Spleen (tissue), 11 donors: ENCODE measurements around the gene ITGB8. TPM values are rescaled to one million over a fixed set of nuclear protein-coding genes. Genes with fewer than 3 reads are reported as not detected.

Source experiments
- DNase-seq: peaks from one replicate; pipeline ENCODE4 v3.0.0-alpha.2; 2020
- H3K27ac ChIP-seq, 8 donors: fragments of 200-600 bp; sonication (generic) in 7 of 8; 1 replicate in 4 of 8; 2 replicates in 4 of 8; pipeline versions ENCODE4 v1.5.0 to v1.8.0; 2016 to 2021; ENCODE audit warnings: inconsistent platforms in 4 of 8, mild to moderate bottlenecking in 4 of 8, moderate library complexity in 1 of 8
- H3K27me3 ChIP-seq, 7 donors: fragments of 200-600 bp; sonication (generic) in 6 of 7; replicated peaks in 1 of 7; 1 replicate in 4 of 7; 2 replicates in 3 of 7; pipeline versions ENCODE4 v1.5.0 to v1.8.0; 2016 to 2021; ENCODE audit warnings: inconsistent platforms in 3 of 7, mild to moderate bottlenecking in 1 of 7
- H3K36me3 ChIP-seq, 6 donors: fragments of 200-600 bp; sonication (generic) in 5 of 6; 1 replicate in 4 of 6; 2 replicates in 2 of 6; pipeline versions ENCODE4 v1.5.0 to v1.8.0; 2016 to 2021; ENCODE audit warnings: inconsistent platforms in 2 of 6
- H3K4me1 ChIP-seq, 6 donors: fragments of 200-600 bp; sonication (generic) in 5 of 6; 1 replicate in 3 of 6; 2 replicates in 3 of 6; pipeline versions ENCODE4 v1.5.0 to v1.8.0; 2016 to 2021; ENCODE audit warnings: inconsistent platforms in 3 of 6
- H3K4me3 ChIP-seq, 8 donors: fragments of 200-600 bp; sonication (generic) in 7 of 8; 1 replicate in 4 of 8; 2 replicates in 4 of 8; pipeline versions ENCODE4 v1.5.0 to v1.8.0; 2016 to 2021; ENCODE audit warnings: inconsistent platforms in 4 of 8, mild to moderate bottlenecking in 4 of 8, moderate library complexity in 2 of 8
- H3K9me3 ChIP-seq, 8 donors: fragments of 200-600 bp; sonication (generic) in 7 of 8; 1 replicate in 4 of 8; 2 replicates in 4 of 8; pipeline versions ENCODE4 v1.5.0 to v1.8.0; 2016 to 2021; ENCODE audit warnings: inconsistent platforms in 4 of 8
- POLR2A ChIP-seq, 3 donors: fragments of 450-650 bp; IDR thresholded peaks; one replicate each; pipeline ENCODE4 v1.5.1; 2017; ENCODE audit warnings: antibody characterized with exemption in 3 of 3, mild to moderate bottlenecking in 1 of 3
- POLR2AphosphoS5 ChIP-seq, 3 donors: sonication (generic); formaldehyde crosslinking; IDR thresholded peaks; one replicate each; pipeline ENCODE4 v1.5.1; 2017; ENCODE audit warnings: antibody characterized with exemption in 3 of 3
- WGBS, 5 donors: extraction: QIAGEN DNeasy Blood & Tissue Kit in 3 of 5; methylation state at CpG; one replicate each; pipeline versions ENCODE4 v1.1.5 to v1.1.7; 2013 to 2018; 5-methylcytosine and 5-hydroxymethylcytosine counted together
- intact Hi-C: fragments of 100-400 bp; cut with DNase I; formaldehyde crosslinking; loops from one replicate; pipeline ENCODE4 v1.15.0; 2023; ENCODE audit warnings: low total_unique reads
- polyA plus RNA-seq, 3 donors: library from polyadenylated mRNA; stranded (reverse); fragments of 200-250 nt; gene quantifications; one replicate each; pipeline ENCODE4 v1.2.1, GENCODE V29; 2013
- total RNA-seq, 7 donors: library from RNA; depleted of rRNA in 3 of 7; stranded (reverse); fragments of >200 nt in 3 of 7; fragmentation: NEBNext Ultra II Directional in 4 of 7; extraction: Animal tissue kit (Norgen Biotek cat#: 25700) in 4 of 7; gene quantifications; one replicate each; pipeline versions ENCODE4 v1.1.0 to v1.2.1, GENCODE V29; 2016 to 2021
- TF ChIP-seq, protein P1 (sequence below), 11 experiments: fragments of 200-600 bp in 7 of 11; fragments of 450-650 bp in 4 of 11; sonication (generic) in 4 of 11; IDR thresholded peaks in 8 of 11; conservative IDR thresholded peaks in 3 of 11; 1 replicate in 7 of 11; 2 replicates in 4 of 11; pipeline versions ENCODE4 v1.4.0 to v1.8.0; 2016 to 2021; ENCODE audit warnings: antibody characterized with exemption in 11 of 11, inconsistent platforms in 4 of 11, mild to moderate bottlenecking in 1 of 11
- donor health status: healthy with polysubstance abuse.
- donor health status: DM: no; HTN: no; CAD: no; lungs with moderate emphysema.
- donor health status: DM: no; HTN: no; CAD: no.
- donor health status: Bipolar disorder and iron deficiency.
- donor health status: healthy.
- donor health status: DM: no; HTN: no; CAD: no.
- donor health status: DM: yes; HTN: yes; CAD: no.

Gene ITGB8
- total and polyA plus RNA-seq, 10 donors, result 0.11 to 1.1 (median 0.28) TPM

GRCh38 chr7:20407585-20408466 is 77.1 kb downstream of the ITGB8 start:
- Histone ChIP-seq H3K36me3 (no peaks in the 10 kb centered on the region), H3K4me1 (peaks cover 0 to 3% (median 0%) of the 10 kb centered on the region in 6 donors), H3K4me3 (no peak overlapping the region), H3K9me3 (no peaks in the 10 kb centered on the region), H3K27ac (no peak overlapping the region), H3K27me3 (peaks cover 0 to 12% (median 0%) of the 10 kb centered on the region in 7 donors)
- no peak for TF ChIP-seq POLR2A (IDR thresholded peaks at IDR 0.05)
- TF ChIP-seq, protein P1, sequence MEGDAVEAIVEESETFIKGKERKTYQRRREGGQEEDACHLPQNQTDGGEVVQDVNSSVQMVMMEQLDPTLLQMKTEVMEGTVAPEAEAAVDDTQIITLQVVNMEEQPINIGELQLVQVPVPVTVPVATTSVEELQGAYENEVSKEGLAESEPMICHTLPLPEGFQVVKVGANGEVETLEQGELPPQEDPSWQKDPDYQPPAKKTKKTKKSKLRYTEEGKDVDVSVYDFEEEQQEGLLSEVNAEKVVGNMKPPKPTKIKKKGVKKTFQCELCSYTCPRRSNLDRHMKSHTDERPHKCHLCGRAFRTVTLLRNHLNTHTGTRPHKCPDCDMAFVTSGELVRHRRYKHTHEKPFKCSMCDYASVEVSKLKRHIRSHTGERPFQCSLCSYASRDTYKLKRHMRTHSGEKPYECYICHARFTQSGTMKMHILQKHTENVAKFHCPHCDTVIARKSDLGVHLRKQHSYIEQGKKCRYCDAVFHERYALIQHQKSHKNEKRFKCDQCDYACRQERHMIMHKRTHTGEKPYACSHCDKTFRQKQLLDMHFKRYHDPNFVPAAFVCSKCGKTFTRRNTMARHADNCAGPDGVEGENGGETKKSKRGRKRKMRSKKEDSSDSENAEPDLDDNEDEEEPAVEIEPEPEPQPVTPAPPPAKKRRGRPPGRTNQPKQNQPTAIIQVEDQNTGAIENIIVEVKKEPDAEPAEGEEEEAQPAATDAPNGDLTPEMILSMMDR (IDR thresholded peaks at IDR 0.05 in 8 of 11, conservative IDR thresholded peaks at IDR 0.05 in 3 of 11), result no peak
- no peak for TF ChIP-seq POLR2AphosphoS5 (IDR thresholded peaks at IDR 0.05)
- intact Hi-C loops, result no loop called here
- 45 to 64% (median 55%) methylated on average over 5 of the region's 5 CpGs for WGBS, 5 donors
- no peak for DNase-seq

GRCh38 chr7:20408467-20408826 is 77.7 kb downstream of the ITGB8 start:
- DNase-seq, result no peak
- Histone ChIP-seq H3K27ac (no peak overlapping the region), H3K4me3 (no peak overlapping the region), H3K9me3 (no peaks in the 10 kb centered on the region), H3K36me3 (no peaks in the 10 kb centered on the region), H3K27me3 (peaks cover 0 to 12% (median 0%) of the 10 kb centered on the region in 7 donors), H3K4me1 (peaks cover 0 to 3% (median 0%) of the 10 kb centered on the region in 6 donors)
- intact Hi-C loops, result no loop called here
- TF ChIP-seq, protein P1 (IDR thresholded peaks at IDR 0.05 in 8 of 11, conservative IDR thresholded peaks at IDR 0.05 in 3 of 11), result no peak
- TF ChIP-seq POLR2A (IDR thresholded peaks at IDR 0.05) (no peak), POLR2AphosphoS5 (IDR thresholded peaks at IDR 0.05) (no peak)
- WGBS, 5 donors, result 71 to 93% (median 83%) methylated on average over 2 of the region's 2 CpGs

GRCh38 chr7:20409961-20410360 is 79.3 kb downstream of the ITGB8 start:
- no peak for TF ChIP-seq POLR2A (IDR thresholded peaks at IDR 0.05)
- TF ChIP-seq POLR2AphosphoS5 (IDR thresholded peaks at IDR 0.05), result no peak
- TF ChIP-seq, protein P1 (IDR thresholded peaks at IDR 0.05 in 8 of 11, conservative IDR thresholded peaks at IDR 0.05 in 3 of 11), result no peak
- Histone ChIP-seq H3K4me1 (peaks cover 0 to 3% (median 0%) of the 10 kb centered on the region in 6 donors), H3K9me3 (no peaks in the 10 kb centered on the region), H3K36me3 (no peaks in the 10 kb centered on the region), H3K27me3 (peaks cover 0 to 12% (median 0%) of the 10 kb centered on the region in 7 donors), H3K4me3 (no peak overlapping the region), H3K27ac (no peak overlapping the region)
- intact Hi-C loops, result no loop called here
- DNase-seq, result no peak
- 85 to 91% (median 89%) methylated on average over 5 of the region's 5 CpGs for WGBS, 5 donors

DNA sequence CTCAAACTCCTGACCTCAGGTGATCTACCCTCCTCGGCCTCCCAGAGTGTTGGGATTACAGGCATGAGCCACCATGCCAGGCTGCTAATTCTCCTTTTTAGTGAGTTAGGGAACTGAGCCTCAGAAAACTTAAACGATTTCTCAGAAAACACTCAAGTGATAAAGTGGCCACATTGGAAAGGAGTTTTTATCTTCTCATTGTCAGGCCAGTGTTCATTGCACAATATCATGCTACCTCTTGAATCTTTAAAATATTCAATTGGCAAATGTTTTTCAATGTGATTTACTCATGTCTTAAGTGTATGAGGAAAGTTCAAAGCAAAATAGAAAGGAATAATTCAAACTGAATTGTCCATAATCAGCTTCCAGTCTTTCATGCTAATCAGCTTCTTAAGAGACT is 80.7 kb downstream of the ITGB8 start:
- no peak for DNase-seq
- Histone ChIP-seq H3K27ac (no peak overlapping the region), H3K36me3 (no peaks in the 10 kb centered on the region), H3K4me1 (peaks cover 0 to 3% (median 0%) of the 10 kb centered on the region in 6 donors), H3K4me3 (no peak overlapping the region), H3K9me3 (no peaks in the 10 kb centered on the region), H3K27me3 (peaks cover 0 to 12% (median 0%) of the 10 kb centered on the region in 7 donors)
- TF ChIP-seq POLR2AphosphoS5 (IDR thresholded peaks at IDR 0.05), result no peak
- TF ChIP-seq, protein P1 (IDR thresholded peaks at IDR 0.05 in 8 of 11, conservative IDR thresholded peaks at IDR 0.05 in 3 of 11), result no peak
- TF ChIP-seq POLR2A (IDR thresholded peaks at IDR 0.05), result no peak
- intact Hi-C loops, result no loop called here
- WGBS, 5 donors, result 77 to 89% (median 82%) methylated on average over 2 of the region's 2 CpGs
